SKM-1 (cell line): ENCODE data around the gene WDTC1.
"Not testable (repeated sequence)": the region's sequence is repeated elsewhere in the genome, so short reads cannot be mapped to it uniquely, and the experiment has no call there.

ENCODE experiments used
- DNase-seq: peaks from one replicate; lab custom pipeline; 2025; ENCODE audit not compliant: unreplicated experiment; lab: John Stamatoyannopoulos, UW

The WDTC1 gene

GRCh38 chr1:27234049-27234882, at the start of gene WDTC1:
Gene WDTC1 (plus strand): TSS chr1:27234632. CDS start chr1:27261055, 26,423 bp downstream.
- peak; percentile 89 for DNase-seq

- not testable (repeated sequence) for DNase-seq
Observed at GRCh38 chr1:27184665-27185064, 49.8 kb upstream of the WDTC1 start.

GRCh38 chr1:27192039-27192529, 42.3 kb upstream of the WDTC1 start:
- DNase-seq = peak; percentile 29

- no peak for DNase-seq
Observed at GRCh38 chr1:27193194-27193593, 41.2 kb upstream of the WDTC1 start.

- no peak for DNase-seq
Observed at GRCh38 chr1:27201295-27201694, 33.1 kb upstream of the WDTC1 start.

- DNase-seq = no peak
Observed at GRCh38 chr1:27203946-27204345, 30.5 kb upstream of the WDTC1 start.

GRCh38 chr1:27207238-27207637, 27.2 kb upstream of the WDTC1 start:
- DNase-seq = not testable (repeated sequence)

GRCh38 chr1:27208143-27208850, 26.1 kb upstream of the WDTC1 start:
- DNase-seq = not testable (repeated sequence)

GRCh38 chr1:27216466-27216865, 18.0 kb upstream of the WDTC1 start:
- no peak for DNase-seq

GRCh38 chr1:27217401-27217800, 17.0 kb upstream of the WDTC1 start:
- DNase-seq = no peak

- no peak for DNase-seq
Observed at GRCh38 chr1:27218736-27219135, 15.7 kb upstream of the WDTC1 start.

- no peak for DNase-seq
Observed at GRCh38 chr1:27220096-27220495, 14.3 kb upstream of the WDTC1 start.

- DNase-seq = not testable (repeated sequence)
Observed at GRCh38 chr1:27220702-27221497, 13.5 kb upstream of the WDTC1 start.

GRCh38 chr1:27225621-27226020, 8.8 kb upstream of the WDTC1 start:
- DNase-seq = no peak

GRCh38 chr1:27227765-27228164, 6.7 kb upstream of the WDTC1 start:
- DNase-seq = no peak

GRCh38 chr1:27233667-27234048, 774 bp upstream of the WDTC1 start:
- no peak for DNase-seq

GRCh38 chr1:27235827-27236226, 1.4 kb downstream of the WDTC1 start:
- DNase-seq = no peak

- no peak for DNase-seq
Observed at GRCh38 chr1:27237112-27237511, 2.7 kb downstream of the WDTC1 start.

- no peak for DNase-seq
Observed at GRCh38 chr1:27238032-27238431, 3.6 kb downstream of the WDTC1 start.

GRCh38 chr1:27241677-27242076, 7.2 kb downstream of the WDTC1 start:
- no peak for DNase-seq

GRCh38 chr1:27243665-27244064, 9.2 kb downstream of the WDTC1 start:
- DNase-seq = not testable (repeated sequence)
